ENCODE data around the gene OMP.
A peak's percentile ranks its signal among the peaks of the same experiment; 100 is the strongest.

Gene OMP

DNA sequence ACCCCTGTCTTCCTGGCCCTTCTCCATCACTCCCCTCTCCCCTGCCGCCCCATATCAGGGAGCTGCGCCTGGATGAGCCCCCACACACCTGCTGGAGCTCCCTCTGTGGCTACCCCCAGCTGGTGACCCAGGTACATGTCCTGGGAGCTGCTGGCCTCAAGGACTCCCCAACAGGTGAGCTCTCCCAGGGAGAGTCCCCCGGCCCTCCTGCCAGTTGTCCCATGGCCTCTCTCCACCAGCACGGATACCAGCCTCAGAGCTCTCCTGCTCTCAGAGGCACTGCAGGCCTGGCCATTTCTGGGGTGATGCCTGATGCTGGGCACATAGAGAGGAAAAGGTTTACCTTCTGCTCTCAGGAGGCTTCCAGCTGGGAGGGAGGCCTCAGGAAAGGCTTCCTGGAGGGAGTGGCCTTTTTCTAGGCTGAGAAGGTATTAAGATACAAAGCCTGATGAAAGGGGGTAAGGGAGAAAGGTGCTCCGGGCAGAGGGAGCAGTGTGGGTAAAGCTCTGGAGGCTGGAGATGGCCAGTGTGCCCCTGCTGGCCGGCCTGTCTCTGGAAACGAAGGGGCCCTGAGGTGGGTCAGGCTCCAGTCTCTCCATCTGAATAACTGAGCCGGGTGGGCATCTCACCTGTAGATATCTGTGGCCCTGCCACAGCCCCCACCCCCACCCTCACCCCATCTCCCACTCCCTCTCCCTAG, 19.4 kb downstream of the OMP start:
- DNase-seq (ENCODE audit: extremely low read depth in 1 of 2, low read depth in 1 of 2) = no peak

DNA sequence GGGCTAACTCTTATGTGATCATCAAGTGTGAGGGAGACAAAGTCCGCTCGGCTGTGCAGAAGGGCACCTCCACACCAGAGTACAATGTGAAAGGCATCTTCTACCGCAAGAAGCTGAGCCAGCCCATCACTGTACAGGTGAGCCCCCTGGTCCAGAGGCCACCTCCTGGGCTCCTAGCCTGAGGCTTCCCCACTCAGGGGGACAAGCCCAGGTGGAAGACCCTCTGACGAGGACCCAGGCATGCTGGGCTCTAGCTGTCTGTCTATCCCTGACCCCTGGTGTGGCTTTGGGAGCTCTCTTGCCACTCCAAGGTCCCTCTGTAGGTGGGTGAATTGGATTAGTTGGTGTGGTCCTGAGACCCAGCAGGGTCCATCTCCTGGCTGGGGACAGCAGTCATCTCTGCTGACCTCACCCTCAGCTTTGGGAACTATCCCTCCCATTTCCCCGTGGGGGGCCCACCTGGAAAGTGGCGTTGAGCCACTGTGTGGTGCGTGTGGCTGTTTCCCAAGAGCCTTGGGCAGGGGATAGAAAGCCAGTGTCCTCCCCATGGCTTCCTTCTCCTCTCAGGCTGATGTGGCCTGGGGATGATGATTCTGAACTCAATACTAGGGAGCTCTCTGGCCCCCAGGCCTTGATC, 20.1 kb downstream of the OMP start:
- no peak for DNase-seq (ENCODE audit: extremely low read depth in 1 of 2, low read depth in 1 of 2)

DNA sequence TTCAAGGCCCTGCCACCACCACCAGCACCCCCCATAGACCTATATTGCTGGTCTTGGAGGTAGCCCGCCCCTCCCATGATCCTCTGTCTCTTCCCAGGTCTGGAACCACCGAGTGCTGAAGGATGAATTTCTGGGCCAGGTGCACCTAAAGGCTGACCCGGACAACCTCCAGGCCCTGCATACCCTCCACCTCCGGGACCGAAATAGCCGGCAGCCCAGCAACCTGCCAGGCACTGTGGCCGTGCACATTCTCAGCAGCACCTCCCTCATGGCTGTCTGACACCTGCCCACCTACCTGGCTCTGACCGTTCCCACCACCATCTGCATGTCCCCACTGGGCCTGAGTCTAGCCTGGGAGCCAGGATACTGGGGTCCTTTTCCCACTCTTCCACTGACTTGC, 21.0 kb downstream of the OMP start:
- DNase-seq (ENCODE audit: extremely low read depth in 1 of 2, low read depth in 1 of 2) = no peak

DNA sequence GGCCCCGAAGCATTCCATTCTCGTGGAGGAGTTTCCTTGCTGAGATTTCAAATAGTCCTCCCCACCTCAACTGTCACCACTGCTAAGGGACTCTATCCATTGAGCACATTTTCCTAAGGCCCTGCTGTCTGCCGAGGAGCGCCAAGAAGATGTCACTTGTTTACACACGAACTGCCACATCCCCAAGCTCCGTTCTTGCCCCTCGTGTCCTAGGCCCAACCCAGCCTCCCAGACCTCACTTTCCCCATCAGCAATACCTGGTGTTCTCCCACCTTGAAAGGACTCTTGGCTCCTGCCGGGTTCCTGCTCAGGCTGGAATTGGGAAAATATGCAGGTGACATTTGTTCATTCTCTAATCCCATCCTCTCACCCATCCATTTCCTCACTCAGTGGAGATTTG, 21.4 kb downstream of the OMP start:
- no peak for DNase-seq (ENCODE audit: extremely low read depth in 1 of 2, low read depth in 1 of 2)

DNA sequence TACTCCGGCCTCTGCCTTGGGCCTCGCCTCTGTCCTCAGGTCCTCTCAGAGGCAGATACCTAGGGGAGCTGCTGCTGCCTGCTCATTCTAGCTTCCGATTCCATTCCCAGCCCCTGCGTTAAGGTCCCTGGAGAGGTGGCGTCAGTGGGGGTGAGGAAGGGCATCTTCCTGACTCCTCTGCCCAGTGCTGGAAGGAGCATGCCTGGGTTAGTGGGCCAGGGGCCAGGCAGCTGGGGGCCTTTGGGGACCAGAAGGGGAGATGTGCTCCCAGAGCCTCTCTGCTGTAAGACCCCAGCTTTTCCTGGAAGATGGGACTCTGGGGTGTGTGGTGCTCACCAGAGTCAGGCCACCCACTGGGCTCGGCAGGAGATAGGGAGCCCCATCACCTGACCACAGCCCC, 21.8 kb downstream of the OMP start:
- DNase-seq (ENCODE audit: extremely low read depth in 1 of 2, low read depth in 1 of 2) = no peak

DNA sequence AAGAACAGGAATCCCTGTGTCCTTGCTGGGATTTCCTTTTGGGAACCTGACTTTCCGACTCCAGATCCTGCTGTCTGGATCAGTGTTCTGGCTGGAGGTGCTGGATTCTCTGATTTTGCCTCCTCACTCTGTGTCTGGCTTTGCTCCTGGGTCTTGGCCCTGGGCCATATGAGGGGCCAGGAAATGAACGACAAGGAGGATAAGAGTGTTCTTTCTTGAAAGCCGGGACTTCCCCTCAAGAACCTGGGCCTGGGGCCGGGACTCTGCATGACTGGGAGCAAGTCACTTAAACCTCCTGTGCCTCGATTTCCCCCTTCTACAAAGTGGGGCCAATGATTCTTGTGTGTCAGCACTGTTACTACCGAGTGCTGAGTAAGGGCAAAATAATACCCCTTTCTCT, 22.6 kb downstream of the OMP start:
- DNase-seq (ENCODE audit: extremely low read depth in 1 of 2, low read depth in 1 of 2) = no peak

DNA sequence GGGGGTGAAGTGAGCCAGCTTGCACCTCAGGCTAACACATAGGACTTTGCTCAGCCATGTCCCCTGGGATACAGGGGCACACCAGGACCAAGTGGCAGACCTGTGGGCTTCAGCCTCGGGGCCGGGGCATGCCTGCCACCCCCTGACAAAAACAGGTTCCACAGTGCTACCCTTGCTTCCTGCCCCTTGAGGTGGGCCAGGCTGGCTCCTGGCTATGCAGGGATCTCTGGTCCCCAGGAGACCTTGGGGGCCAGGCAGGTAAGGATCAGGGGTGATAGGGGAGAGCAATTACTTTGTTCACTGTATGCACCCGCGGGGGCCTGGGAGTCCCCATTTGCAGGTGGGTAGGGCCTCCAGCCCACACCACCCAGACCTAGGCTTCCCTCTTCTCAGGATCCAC, 23.1 kb downstream of the OMP start:
- no peak for DNase-seq (ENCODE audit: extremely low read depth in 1 of 2, low read depth in 1 of 2)

DNA sequence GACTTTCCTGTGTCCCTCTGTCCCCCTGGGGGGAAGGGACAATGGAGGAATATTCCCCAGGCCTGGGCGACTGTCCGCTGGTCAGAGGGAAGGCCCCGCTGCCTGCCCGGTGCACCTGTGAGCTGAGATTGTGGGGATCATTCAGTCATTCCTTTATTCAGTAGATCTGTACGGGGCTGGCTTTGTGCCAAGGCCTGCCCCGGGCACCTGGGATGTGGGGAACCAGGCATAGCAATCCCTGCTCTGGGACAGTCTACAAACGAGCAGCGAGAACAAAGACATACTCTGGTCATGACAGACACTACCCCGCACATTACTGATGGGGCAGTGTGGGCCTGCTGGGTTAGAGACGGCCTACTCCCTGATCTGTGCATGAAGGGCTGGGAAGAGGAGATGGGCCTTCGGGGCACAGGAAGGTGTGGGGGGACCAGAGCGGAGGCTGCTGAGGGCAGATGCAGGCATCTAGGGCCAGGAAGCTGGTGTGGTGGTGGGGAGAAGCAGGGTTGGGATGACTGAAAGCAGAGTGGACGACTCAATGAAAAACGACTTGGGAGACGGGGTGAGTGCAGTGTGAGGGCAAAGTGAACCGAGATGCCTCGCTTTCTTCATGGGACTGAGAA, 23.6 kb downstream of the OMP start:
- DNase-seq (ENCODE audit: extremely low read depth in 1 of 2, low read depth in 1 of 2) = no peak

DNA sequence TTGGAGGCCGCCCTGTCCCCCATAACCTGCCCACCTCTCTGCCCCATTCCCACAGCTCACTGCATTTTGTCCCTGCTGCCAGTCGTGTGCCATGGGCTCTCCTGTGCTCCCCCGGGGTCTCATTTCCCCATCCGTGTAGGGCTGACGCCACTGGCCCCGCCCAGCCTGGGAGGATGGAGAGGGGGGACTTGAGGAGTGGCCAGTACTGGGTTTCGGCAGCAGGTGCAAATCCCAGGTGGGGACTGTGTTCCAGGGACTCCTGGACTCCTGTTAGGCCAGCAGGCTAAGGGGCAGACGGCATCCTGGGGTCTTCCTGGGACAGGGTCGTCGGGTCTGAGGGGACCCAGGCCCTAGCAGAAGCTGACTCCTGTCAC, 24.2 kb downstream of the OMP start:
- no peak for DNase-seq (ENCODE audit: extremely low read depth in 1 of 2, low read depth in 1 of 2)

DNA sequence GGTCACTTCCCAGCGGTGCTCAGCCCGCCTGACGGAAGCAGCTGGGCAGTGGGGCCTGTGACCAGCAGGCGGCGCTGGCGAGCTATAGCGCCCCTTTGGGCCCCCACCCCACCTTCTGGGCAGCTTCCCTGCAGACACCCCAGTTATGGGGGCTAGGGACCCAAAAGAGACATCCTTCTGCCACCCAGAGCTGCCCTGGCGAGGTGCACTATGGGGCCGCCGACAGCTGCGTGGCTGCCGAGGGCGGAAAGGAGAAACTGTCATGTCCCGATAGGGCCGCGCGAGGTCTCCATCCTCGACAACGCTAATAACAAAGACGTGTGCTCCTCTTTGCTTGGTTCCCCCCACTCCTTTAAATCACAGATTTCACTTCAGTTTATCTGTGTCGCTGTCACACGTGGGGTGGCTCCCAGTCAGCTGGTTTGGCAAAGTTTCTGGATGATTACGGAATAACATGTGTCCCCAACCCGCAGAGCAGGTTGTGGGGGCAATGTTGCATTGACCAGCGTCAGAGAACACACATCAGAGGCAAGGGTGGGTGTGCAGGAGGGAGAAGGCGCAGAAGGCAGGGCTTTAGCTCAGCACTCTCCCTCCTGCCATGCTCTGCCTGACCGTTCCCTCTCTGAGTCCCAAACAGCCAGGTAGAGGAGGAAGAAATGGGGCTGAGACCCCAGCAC, 24.7 kb downstream of the OMP start:
- peak; percentile 9 to 47 for DNase-seq (ENCODE audit: extremely low read depth in 1 of 2, low read depth in 1 of 2)

DNA sequence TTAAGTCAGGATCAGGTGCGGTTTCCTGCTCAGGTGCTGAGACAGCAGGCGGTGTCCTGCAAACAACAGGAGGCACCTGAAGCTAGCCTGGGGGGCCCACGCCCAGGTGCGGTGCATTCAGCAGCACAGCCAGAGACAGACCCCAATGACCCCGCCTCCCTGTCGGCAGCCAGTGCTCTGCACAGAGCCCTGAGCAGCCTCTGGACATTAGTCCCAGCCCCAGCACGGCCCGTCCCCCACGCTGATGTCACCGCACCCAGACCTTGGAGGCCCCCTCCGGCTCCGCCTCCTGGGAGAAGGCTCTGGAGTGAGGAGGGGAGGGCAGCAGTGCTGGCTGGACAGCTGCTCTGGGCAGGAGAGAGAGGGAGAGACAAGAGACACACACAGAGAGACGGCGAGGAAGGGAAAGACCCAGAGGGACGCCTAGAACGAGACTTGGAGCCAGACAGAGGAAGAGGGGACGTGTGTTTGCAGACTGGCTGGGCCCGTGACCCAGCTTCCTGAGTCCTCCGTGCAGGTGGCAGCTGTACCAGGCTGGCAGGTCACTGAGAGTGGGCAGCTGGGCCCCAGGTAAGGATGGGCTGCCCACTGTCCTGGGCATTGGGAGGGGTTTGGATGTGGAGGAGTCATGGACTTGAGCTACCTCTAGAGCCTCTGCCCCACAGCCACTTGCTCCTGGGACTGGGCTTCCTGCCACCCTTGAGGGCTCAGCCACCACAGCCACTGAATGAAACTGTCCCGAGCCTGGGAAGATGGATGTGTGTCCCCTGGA, 25.5 kb downstream of the OMP start, which contains the start of gene MYO7A:
MYO7A (plus strand) TSS at position 327 of the 772 bp plus-strand sequence. CDS start 2,389 bp downstream, outside the sequence.
- DNase-seq (ENCODE audit: extremely low read depth in 1 of 2, low read depth in 1 of 2) = no peak

DNA sequence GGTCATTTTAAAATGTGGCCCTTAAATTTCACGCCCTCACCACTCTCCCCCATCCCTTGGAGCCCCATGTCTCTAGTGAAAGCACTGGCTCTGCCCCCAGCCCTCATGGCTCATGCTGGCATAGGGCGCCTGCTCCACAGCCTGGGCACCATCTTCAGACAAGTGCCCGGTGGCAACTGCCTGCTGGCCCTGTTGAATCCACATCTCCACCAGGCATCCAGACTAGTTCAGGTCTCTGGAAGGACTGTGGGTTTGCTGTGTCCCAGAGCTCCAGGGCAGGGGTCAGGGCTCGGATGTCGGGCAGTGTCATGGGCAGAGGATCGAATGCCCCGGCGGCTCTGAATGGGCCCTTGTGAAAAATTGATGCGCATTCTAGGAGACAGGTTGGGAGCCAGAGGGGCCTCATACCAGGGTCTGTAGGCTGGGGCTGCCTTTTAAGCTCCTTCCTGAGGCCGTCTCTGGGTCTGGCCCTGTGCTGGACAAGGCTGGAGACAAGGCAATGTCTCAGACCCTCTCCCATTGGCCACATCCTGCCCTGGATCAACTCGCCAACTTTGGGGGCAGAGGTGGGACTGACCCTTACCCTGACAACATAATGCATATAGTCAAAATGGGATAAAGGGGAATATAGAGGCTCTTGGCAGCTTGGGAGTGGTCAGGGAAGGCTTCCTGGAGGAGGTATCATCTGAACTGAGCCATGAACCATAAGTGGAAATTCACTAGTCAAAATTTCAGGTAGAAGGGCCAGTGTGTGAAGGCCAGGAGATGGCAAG, 26.6 kb downstream of the OMP start:
- no peak for DNase-seq (ENCODE audit: extremely low read depth in 1 of 2, low read depth in 1 of 2)

DNA sequence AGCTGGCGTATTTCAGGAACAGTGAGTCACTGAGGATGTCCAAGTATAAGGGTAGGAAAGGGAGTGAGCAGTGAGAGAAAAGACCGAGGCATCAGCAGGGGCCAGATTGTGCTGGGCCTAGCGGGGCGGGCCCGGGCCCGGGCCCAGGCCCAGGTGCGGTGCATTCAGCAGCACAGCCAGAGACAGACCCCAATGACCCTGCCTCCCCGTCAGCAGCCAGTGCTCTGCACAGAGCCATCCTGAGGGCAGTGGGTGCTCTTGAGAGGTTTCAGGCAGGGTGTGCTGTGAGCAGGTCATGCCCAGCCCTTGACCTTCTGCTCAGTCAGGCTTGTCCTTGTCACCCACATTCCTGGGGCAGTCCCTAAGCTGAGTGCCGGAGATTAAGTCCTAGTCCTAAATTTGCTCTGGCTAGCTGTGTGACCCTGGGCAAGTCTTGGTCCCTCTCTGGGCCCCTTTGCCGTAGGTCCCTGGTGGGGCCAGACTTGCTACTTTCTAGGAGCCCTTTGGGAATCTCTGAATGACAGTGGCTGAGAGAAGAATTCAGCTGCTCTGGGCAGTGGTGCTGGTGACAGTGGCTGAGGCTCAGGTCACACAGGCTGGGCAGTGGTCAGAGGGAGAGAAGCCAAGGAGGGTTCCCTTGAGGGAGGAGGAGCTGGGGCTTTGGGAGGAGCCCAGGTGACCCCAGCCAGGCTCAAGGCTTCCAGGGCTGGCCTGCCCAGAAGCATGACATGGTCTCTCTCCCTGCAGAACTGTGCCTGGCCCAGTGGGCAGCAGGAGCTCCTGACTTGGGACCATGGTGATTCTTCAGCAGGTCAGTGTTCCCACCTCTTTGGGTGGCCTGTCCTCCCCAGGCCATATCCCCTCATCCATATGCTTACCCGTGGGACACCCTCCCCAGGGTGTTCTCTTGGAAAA, 27.5 kb downstream of the OMP start:
- no peak for DNase-seq (ENCODE audit: extremely low read depth in 1 of 2, low read depth in 1 of 2)

DNA sequence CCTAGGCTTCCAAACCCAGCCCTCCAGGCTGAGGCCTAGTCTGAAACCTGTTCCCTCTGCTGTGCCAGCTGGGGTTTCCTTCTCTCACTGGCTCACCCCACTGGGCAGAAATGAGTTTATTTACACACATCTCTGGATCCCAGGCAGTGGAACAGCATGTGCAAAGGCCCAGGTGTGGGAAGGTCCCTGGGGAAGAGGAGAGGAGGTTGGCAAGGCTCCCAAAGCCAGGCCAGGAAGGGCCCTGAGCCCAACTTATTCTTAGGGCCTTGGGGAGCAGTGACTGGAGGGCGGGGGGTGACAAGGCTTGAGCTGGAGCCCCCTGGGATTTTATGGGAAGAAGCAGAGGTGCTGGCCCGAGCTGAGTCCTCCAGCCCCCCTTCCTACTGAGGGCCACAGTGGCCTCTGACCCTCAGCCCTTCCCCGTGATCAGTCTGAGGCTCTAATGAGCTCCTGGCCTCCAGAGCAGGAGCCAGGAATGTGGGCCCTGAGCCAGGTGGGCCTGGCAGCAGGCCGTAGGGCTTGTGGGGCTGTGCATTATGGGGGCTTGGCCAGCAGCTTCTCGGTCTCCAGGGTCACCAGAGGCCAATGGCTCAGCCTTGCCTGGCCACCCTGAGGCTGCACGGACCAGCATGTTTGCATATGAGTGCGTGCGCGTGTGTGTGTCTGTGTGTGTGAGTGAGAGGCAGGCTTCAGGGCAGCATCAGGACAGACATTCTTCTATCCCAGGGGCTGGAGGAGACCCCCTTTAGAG, 28.3 kb downstream of the OMP start:
- no peak for DNase-seq (ENCODE audit: extremely low read depth in 1 of 2, low read depth in 1 of 2)

DNA sequence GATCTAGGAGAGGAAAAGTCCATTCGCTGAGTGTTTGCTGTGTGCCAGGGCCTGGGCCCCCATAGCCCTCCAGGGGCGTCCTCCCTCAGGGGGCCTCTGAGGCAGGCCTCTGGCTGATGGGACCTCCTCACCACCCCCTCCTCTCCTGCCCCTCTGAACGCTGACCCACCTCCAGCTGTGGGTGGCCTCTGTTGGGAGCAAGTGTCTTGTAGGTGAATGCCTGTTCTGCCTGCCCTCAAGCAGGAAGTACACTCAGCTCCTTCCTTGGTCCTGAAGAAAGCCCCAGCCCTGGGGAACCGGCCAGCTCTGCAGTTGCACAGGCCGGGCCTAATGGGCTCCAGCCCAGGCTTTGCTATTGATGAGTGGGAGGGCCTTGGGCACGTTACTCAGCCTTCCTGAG, 28.9 kb downstream of the OMP start:
- DNase-seq (ENCODE audit: extremely low read depth in 1 of 2, low read depth in 1 of 2) = no peak

DNA sequence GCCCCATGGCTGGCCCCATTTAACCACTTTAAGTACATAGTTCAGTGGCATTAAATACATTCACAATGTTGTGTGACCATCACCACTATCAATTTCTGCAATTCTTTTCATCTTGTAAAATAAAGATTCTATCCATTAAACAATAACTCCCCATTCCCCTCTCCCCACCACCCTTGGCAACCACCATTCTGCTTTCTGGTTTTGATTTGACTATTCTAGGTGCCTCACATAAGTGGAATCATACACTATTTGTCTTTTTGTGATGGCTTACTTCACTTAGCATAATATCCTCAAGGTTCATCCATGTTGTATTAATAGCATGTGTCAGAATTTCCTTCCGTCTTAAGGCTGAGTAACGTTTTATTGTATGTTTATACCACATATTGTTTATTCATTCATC, 32.4 kb downstream of the OMP start:
- no peak for DNase-seq (ENCODE audit: extremely low read depth in 1 of 2, low read depth in 1 of 2)

DNA sequence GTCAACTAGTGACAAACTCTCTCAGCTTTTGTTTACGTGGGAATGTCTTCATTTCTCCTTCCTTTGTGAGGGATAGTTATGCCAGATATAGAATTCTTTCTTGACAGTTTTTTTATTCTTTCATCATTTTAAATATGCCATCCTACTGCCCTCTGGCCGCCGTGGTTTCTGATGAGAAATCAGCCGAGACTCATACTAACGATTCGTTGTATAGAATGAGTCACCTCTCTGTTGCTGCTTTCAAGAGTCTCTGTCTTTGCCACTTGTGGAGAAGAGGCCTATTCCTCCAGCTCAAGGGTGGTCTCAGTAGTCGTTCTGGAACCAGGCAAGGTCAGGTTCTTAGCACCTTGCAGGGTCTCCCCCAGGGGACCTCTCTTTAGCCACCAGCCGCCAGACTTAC, 33.4 kb downstream of the OMP start:
- DNase-seq (ENCODE audit: extremely low read depth in 1 of 2, low read depth in 1 of 2) = no peak

DNA sequence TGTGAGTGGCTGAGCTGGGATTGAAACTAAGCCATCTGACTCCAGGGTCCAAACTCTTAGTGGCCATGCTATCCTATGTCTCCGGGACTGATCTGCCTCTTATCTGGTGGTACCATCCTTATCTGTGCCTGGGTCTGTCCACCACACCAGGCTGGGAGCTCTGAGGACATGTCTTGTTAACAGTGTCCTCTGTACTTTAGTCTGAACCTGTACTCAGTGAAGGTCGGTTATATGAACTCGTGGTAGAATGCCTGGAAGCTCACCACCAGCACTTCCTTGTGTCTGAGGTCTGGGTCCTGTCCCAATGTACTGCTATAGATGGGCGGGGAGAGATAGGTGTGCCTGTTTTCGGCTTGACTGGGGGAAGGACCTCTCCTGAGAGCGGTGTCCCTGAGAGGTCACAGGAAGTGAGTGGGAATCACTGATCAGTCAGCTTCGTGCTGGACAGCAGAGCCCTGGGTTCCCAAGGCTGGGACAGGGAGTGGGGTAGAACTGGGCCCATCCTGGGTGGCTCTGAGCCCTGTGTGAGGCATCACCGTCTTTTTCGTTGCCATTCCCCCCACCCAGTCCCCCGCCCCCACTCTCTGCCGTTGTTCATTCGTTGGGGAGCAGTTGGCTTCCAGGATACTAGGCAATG, 34.3 kb downstream of the OMP start:
- no peak for DNase-seq (ENCODE audit: extremely low read depth in 1 of 2, low read depth in 1 of 2)
